PC-3 (cell line): ENCODE results near the gene ARHGAP26.

ENCODE experiments used
- EZH2 ChIP-seq: fragments of 300-600 bp; sonication (generic); IDR thresholded peaks from one replicate; pipeline ENCODE4 v1.6.1; 2017; ENCODE audit warnings: antibody characterized with exemption, mild to moderate bottlenecking, low read length; ENCODE audit not compliant: unreplicated experiment
- EZH2phosphoT487 ChIP-seq: fragments of 300-600 bp; sonication (generic); IDR thresholded peaks from 2 replicates; pipeline ENCODE4 v1.6.1; 2018; ENCODE audit warnings: mild to moderate bottlenecking, antibody characterized with exemption, low read length, borderline replicate concordance
- TF ChIP-seq, protein P1 (sequence below): fragments of 300-600 bp; sonication (generic); conservative IDR thresholded peaks from 2 replicates; pipeline ENCODE4 v1.5.1; 2017; ENCODE audit warnings: antibody characterized with exemption, low read depth, mild to moderate bottlenecking, low read length

DNA sequence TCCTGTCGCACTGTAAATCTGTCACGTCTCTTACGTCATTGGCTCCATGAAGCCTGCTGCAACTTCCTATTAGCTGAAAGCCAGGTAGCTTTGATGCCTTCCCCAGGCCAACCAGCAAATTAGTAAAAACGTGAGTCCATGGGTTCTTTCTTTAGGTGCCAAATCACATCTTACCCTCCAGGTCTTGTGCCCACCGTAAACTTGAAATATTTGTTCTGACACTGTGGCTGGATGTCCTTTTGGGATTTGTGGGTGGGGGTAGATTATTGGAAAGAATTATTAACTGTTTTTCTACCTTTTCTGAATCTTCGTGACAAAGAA lies 460.5 kb downstream of the ARHGAP26 start:
- TF ChIP-seq, protein P1, sequence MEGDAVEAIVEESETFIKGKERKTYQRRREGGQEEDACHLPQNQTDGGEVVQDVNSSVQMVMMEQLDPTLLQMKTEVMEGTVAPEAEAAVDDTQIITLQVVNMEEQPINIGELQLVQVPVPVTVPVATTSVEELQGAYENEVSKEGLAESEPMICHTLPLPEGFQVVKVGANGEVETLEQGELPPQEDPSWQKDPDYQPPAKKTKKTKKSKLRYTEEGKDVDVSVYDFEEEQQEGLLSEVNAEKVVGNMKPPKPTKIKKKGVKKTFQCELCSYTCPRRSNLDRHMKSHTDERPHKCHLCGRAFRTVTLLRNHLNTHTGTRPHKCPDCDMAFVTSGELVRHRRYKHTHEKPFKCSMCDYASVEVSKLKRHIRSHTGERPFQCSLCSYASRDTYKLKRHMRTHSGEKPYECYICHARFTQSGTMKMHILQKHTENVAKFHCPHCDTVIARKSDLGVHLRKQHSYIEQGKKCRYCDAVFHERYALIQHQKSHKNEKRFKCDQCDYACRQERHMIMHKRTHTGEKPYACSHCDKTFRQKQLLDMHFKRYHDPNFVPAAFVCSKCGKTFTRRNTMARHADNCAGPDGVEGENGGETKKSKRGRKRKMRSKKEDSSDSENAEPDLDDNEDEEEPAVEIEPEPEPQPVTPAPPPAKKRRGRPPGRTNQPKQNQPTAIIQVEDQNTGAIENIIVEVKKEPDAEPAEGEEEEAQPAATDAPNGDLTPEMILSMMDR: no peak
- no peak for TF ChIP-seq EZH2phosphoT487
- no peak for TF ChIP-seq EZH2
